B cell (primary cell): Measurements from ENCODE around the gene P2RX6. TPM values are rescaled to one million over a fixed set of nuclear protein-coding genes. Genes with fewer than 3 reads are reported as not detected.

Source experiments
- ATAC-seq: fragments of 200-7000 bp; cut with Tn5 transposase; one replicate; pipeline ENCODE4 v1.10.0; 2021; ENCODE audit warnings: low read depth, mild to moderate bottlenecking, moderate number of reproducible peaks, moderate library complexity
- CTCF ChIA-PET: fragments of 350-600 bp; sonication (Branson Sonifier 250); formaldehyde crosslinking; loops from one replicate; lab custom pipeline; 2021; ENCODE audit warnings: antibody characterized with exemption, inconsistent platforms; lab: Charles Lee
- POLR2A ChIA-PET: fragments of 350-600 bp; sonication (Branson Sonifier 250); formaldehyde crosslinking; loops from one replicate; lab custom pipeline; 2021; ENCODE audit warnings: antibody characterized with exemption; lab: Charles Lee
- DNase-seq: peaks from one replicate; pipeline ENCODE4 v3.0.0; 2013
- H2AFZ ChIP-seq: 2 replicates; pipeline ENCODE4 v1.6.1; 2012; ENCODE audit warnings: mild to moderate bottlenecking, low read depth, low read length; ENCODE audit not compliant: insufficient read depth, poor library complexity, severe bottlenecking
- H3K27ac ChIP-seq, 2 donors: 1 replicate in 1 of 2; 2 replicates in 1 of 2; pipeline ENCODE4 v1.5.1; 2012 to 2013; ENCODE audit warnings: low read length in 2 of 2, mild to moderate bottlenecking in 2 of 2, moderate library complexity in 1 of 2
- H3K27me3 ChIP-seq, 4 experiments: fragments of 200-600 bp in 1 of 4; sonication (generic) in 1 of 4; replicated peaks in 1 of 4; 1 replicate in 2 of 4; 2 replicates in 2 of 4; pipeline versions ENCODE4 v1.6.1 to v1.7.0; 2013 to 2016; ENCODE audit warnings: low read length in 3 of 4, mild to moderate bottlenecking in 2 of 4, mixed read lengths in 1 of 4, moderate library complexity in 1 of 4; ENCODE audit not compliant: insufficient read depth in 4 of 4, control insufficient read depth in 3 of 4; ENCODE audit errors: control extremely low read depth in 1 of 4
- H3K36me3 ChIP-seq, 2 experiments: replicated peaks in 1 of 2; 1 replicate in 1 of 2; 2 replicates in 1 of 2; pipeline versions ENCODE4 v1.6.1 to v1.7.1; 2013; ENCODE audit warnings: low read length in 1 of 2; ENCODE audit not compliant: insufficient read depth in 2 of 2, control insufficient read depth in 1 of 2; ENCODE audit errors: control extremely low read depth in 1 of 2, extremely low read depth in 1 of 2
- H3K4me1 ChIP-seq, 2 donors: fragments of 200-600 bp in 1 of 2; sonication (generic) in 1 of 2; 1 replicate in 1 of 2; 2 replicates in 1 of 2; pipeline versions ENCODE4 v1.5.1 to v1.6.1; 2013 to 2017; ENCODE audit warnings: low read length in 2 of 2; ENCODE audit not compliant: control insufficient read depth in 2 of 2, insufficient read depth in 2 of 2
- H3K4me2 ChIP-seq: replicated peaks from 2 replicates; pipeline ENCODE3; 2012; ENCODE audit warnings: mild to moderate bottlenecking, low read depth, low read length; ENCODE audit not compliant: poor library complexity, severe bottlenecking
- H3K4me3 ChIP-seq, 5 experiments: fragments of 200-600 bp in 1 of 5; sonication (generic) in 1 of 5; 1 replicate in 3 of 5; 2 replicates in 2 of 5; pipeline versions ENCODE4 v1.5.1 to v1.7.0; 2011 to 2016; ENCODE audit warnings: low read length in 4 of 5, mild to moderate bottlenecking in 4 of 5, low read depth in 2 of 5, control low read depth in 1 of 5, moderate library complexity in 1 of 5; ENCODE audit not compliant: insufficient read depth in 1 of 5; ENCODE audit errors: control extremely low read depth in 1 of 5, extremely low read depth in 1 of 5
- H3K79me2 ChIP-seq: fragments of 200-600 bp; sonication (generic); one replicate; pipeline ENCODE4 v1.6.0; 2016; ENCODE audit warnings: low read length; ENCODE audit not compliant: control insufficient read depth, insufficient read depth
- H3K9ac ChIP-seq: fragments of 200-600 bp; sonication (generic); 2 replicates; pipeline ENCODE4 v1.6.1; 2017; ENCODE audit warnings: mild to moderate bottlenecking, low read length, moderate library complexity
- H3K9me3 ChIP-seq, 3 donors: one replicate each; pipeline versions ENCODE4 v1.6.1 to v1.7.1; 2013; ENCODE audit warnings: low read length in 2 of 3; ENCODE audit not compliant: control insufficient read depth in 2 of 3, insufficient read depth in 1 of 3; ENCODE audit errors: control extremely low read depth in 1 of 3
- H4K20me1 ChIP-seq: 2 replicates; pipeline ENCODE4 v1.6.0; 2012; ENCODE audit warnings: mild to moderate bottlenecking, low read length; ENCODE audit not compliant: insufficient read depth, control insufficient read depth, poor library complexity, severe bottlenecking
- H3K27ac Mint-ChIP-seq: one replicate; pipeline ENCODE4 v1.8.0; 2021; ENCODE audit warnings: mixed read lengths
- H3K27me3 Mint-ChIP-seq: one replicate; pipeline ENCODE4 v1.8.0; 2021; ENCODE audit warnings: mixed read lengths
- H3K4me1 Mint-ChIP-seq: one replicate; pipeline ENCODE4 v1.8.0; 2021; ENCODE audit warnings: mixed read lengths
- H3K4me3 Mint-ChIP-seq: one replicate; pipeline ENCODE4 v1.8.0; 2021; ENCODE audit warnings: mixed read lengths
- H3K9me3 Mint-ChIP-seq: one replicate; pipeline ENCODE4 v1.8.0; 2022; ENCODE audit warnings: mixed read lengths; ENCODE audit not compliant: insufficient read depth
- CTCF ChIP-seq: fragments of 200-600 bp; IDR thresholded peaks from one replicate; pipeline ENCODE4 v1.8.0; 2022; ENCODE audit warnings: antibody characterized with exemption, mild to moderate bottlenecking
- EZH2 ChIP-seq: IDR thresholded peaks from 2 replicates; pipeline ENCODE4 v1.6.1; 2012; ENCODE audit warnings: borderline replicate concordance, low read depth, mild to moderate bottlenecking, moderate library complexity, low read length; ENCODE audit not compliant: insufficient read depth, poor library complexity, severe bottlenecking
- WGBS: methylation state at CpG from one replicate; pipeline ENCODE4 v1.1.5; 2013; ENCODE audit warnings: missing lambda C conversion rate; ENCODE audit not compliant: insufficient coverage; 5-methylcytosine and 5-hydroxymethylcytosine counted together
- intact Hi-C: fragments of 100-400 bp; cut with micrococcal nuclease; formaldehyde crosslinking; loops from one replicate; pipeline ENCODE4 v1.10.0; 2022
- polyA plus RNA-seq: library from polyadenylated mRNA; depleted of rRNA; stranded (reverse); fragments of >200 nt; gene quantifications from 2 replicates; pipeline ENCODE4 v1.2.3, GENCODE V29; 2012
- total RNA-seq, 2 donors: library from RNA; stranded (reverse); fragments of 120-200 nt in 1 of 2; gene quantifications; 1 replicate in 1 of 2; 2 replicates in 1 of 2; pipeline versions ENCODE4 v1.2.3 to v1.2.4, GENCODE V29; 2013 to 2022

The P2RX6 gene
- total and polyA plus RNA-seq, 2 donors (not counting 1 experiment from before 2014, with no cell fraction given) = 0.49 to 0.79 TPM

GRCh38 chr22:21074102-21074715 is 59.2 kb downstream of the P2RX6 start:
- no peak overlapping the region for H3K27ac ChIP-seq
- H3K4me3 ChIP-seq = no peak overlapping the region
- no peaks in the 10 kb centered on the region for H3K9me3 Mint-ChIP-seq
- H4K20me1 ChIP-seq = no peaks in the 10 kb centered on the region
- H3K4me2 ChIP-seq = no peak overlapping the region
- peaks cover 0 to 4% (median 0%) of the 10 kb centered on the region in 3 donors for H3K9me3 ChIP-seq
- peaks cover 4% of the 10 kb centered on the region for H3K27me3 Mint-ChIP-seq
- ATAC-seq (no peak), DNase-seq (no peak)
- ChIA-PET CTCF (no interaction called here), POLR2A (no interaction called here)
- WGBS = 77% methylated on average over 6 of the region's 7 CpGs
- no peak overlapping the region for H3K4me3 Mint-ChIP-seq
- peaks cover 0 to 5% (median 0%) of the 10 kb centered on the region in 4 experiments for H3K27me3 ChIP-seq
- H3K79me2 ChIP-seq = no peaks in the 10 kb centered on the region
- TF ChIP-seq CTCF = no peak
- TF ChIP-seq EZH2 = no peak
- H3K9ac ChIP-seq = no peak overlapping the region
- H3K4me1 ChIP-seq = no peaks in the 10 kb centered on the region
- intact Hi-C loops = no loop called here
- H3K36me3 ChIP-seq = no peaks in the 10 kb centered on the region
- H3K4me1 Mint-ChIP-seq = no peaks in the 10 kb centered on the region
- H2AFZ ChIP-seq = no peak overlapping the region
- no peak overlapping the region for H3K27ac Mint-ChIP-seq

GRCh38 chr22:21075516-21076138 is 60.7 kb downstream of the P2RX6 start:
- 84% methylated on average over 10 of the region's 14 CpGs for WGBS
- no peaks in the 10 kb centered on the region for H3K9me3 Mint-ChIP-seq
- peaks cover 4% of the 10 kb centered on the region for H3K27me3 Mint-ChIP-seq
- no peak for ATAC-seq
- H3K9me3 ChIP-seq = peaks cover 0 to 4% (median 0%) of the 10 kb centered on the region in 3 donors
- H3K4me1 Mint-ChIP-seq = no peaks in the 10 kb centered on the region
- H4K20me1 ChIP-seq = no peaks in the 10 kb centered on the region
- H3K36me3 ChIP-seq = no peaks in the 10 kb centered on the region
- H3K4me3 Mint-ChIP-seq = no peak overlapping the region
- no peak overlapping the region for H3K27ac ChIP-seq
- H3K27me3 ChIP-seq = no peaks in the 10 kb centered on the region
- no peak overlapping the region for H2AFZ ChIP-seq
- TF ChIP-seq EZH2 (no peak), CTCF (no peak)
- no peak overlapping the region for H3K27ac Mint-ChIP-seq
- intact Hi-C loops = no loop called here
- no peak for DNase-seq
- no peak overlapping the region for H3K4me2 ChIP-seq
- no peaks in the 10 kb centered on the region for H3K79me2 ChIP-seq
- CTCF ChIA-PET = interaction anchor here (0.9 kb wide), 1 partner anchor 28 kb away, joined by 3 read pairs; no protein-coding TSS in a partner anchor
- no peak overlapping the region for H3K9ac ChIP-seq
- no peaks in the 10 kb centered on the region for H3K4me1 ChIP-seq
- POLR2A ChIA-PET = no interaction called here
- no peak overlapping the region for H3K4me3 ChIP-seq
